ENCODE data around the gene PAPPA2. TPM values are rescaled to one million over a fixed set of nuclear protein-coding genes. Genes with fewer than 3 reads are reported as not detected.

PAPPA2 gene
- total RNA-seq, 1 experiment from 2014 or later: 0.03 TPM

- in situ Hi-C loops (cut with HindIII; ENCODE audit: low pct_unique_long_range_greater_than_20kb, low sequenced_read_pairs): no loop called here
- no TSS peak for BruUV-seq (replicated peaks)
- ChIA-PET CTCF (no interaction called here), POLR2A (no interaction called here)
- DNase-seq (ENCODE audit: low read depth, low spot score) (no peak), ATAC-seq (no peak)
- H3K36me3 ChIP-seq (ENCODE audit: control insufficient read depth, insufficient read depth, low read length): no peaks in the 10 kb centered on the region
- H3K27ac ChIP-seq (ENCODE audit: low read length): no peak overlapping the region
- no peaks in the 10 kb centered on the region for H3K9me3 ChIP-seq (ENCODE audit: control insufficient read depth, insufficient read depth, low read depth, low read length)
- no peaks in the 10 kb centered on the region for H3K4me1 ChIP-seq (ENCODE audit: control insufficient read depth, insufficient read depth, low read length)
- intact Hi-C loops (cut with micrococcal nuclease; ENCODE audit: unreplicated experiment): no loop called here
- peaks cover 3% of the 10 kb centered on the region; the same call in 1 of the 2 replicates for H3K27me3 ChIP-seq (ENCODE audit: control insufficient read depth, insufficient read depth, low read length)
- TF ChIP-seq SIN3A (IDR thresholded peaks at IDR 0.05; ENCODE audit: borderline replicate concordance, insufficient read depth, low read depth, low read length): no peak
- no peak for TF ChIP-seq TCF7L2 (IDR thresholded peaks at IDR 0.05; ENCODE audit: low read depth, low read length)
- TF ChIP-seq POLR2AphosphoS5 (IDR thresholded peaks at IDR 0.05; ENCODE audit: low read depth, low read length): no peak
- no peak for TF ChIP-seq CTCF (IDR thresholded peaks at IDR 0.05)
- TF ChIP-seq REST (IDR thresholded peaks at IDR 0.05; ENCODE audit: insufficient read depth in 1 of 2, low read depth in 2 of 2, low read length in 1 of 2): no peak
- no peak overlapping the region for H3K4me3 ChIP-seq (ENCODE audit: low read depth in 2 of 2, low read length in 2 of 2)
Measured at GRCh38 chr1:176742322-176742721, 279.3 kb downstream of the PAPPA2 start.

- no TSS peak for BruUV-seq (replicated peaks)
- Histone ChIP-seq H3K4me3 (ENCODE audit: low read depth in 2 of 2, low read length in 2 of 2) (no peak overlapping the region), H3K4me1 (ENCODE audit: control insufficient read depth, insufficient read depth, low read length) (no peaks in the 10 kb centered on the region), H3K36me3 (ENCODE audit: control insufficient read depth, insufficient read depth, low read length) (no peaks in the 10 kb centered on the region), H3K27me3 (ENCODE audit: control insufficient read depth, insufficient read depth, low read length) (peaks cover 3% of the 10 kb centered on the region; the same call in 1 of the 2 replicates), H3K9me3 (ENCODE audit: control insufficient read depth, insufficient read depth, low read depth, low read length) (no peaks in the 10 kb centered on the region), H3K27ac (ENCODE audit: low read length) (no peak overlapping the region)
- intact Hi-C loops (cut with micrococcal nuclease; ENCODE audit: unreplicated experiment) (no loop called here), in situ Hi-C loops (cut with HindIII; ENCODE audit: low pct_unique_long_range_greater_than_20kb, low sequenced_read_pairs) (no loop called here)
- ChIA-PET POLR2A (no interaction called here), CTCF (no interaction called here)
- ATAC-seq (no peak), DNase-seq (ENCODE audit: low read depth, low spot score) (no peak)
- TF ChIP-seq CTCF (IDR thresholded peaks at IDR 0.05) (no peak), REST (IDR thresholded peaks at IDR 0.05; ENCODE audit: insufficient read depth in 1 of 2, low read depth in 2 of 2, low read length in 1 of 2) (no peak), TCF7L2 (IDR thresholded peaks at IDR 0.05; ENCODE audit: low read depth, low read length) (no peak), POLR2AphosphoS5 (IDR thresholded peaks at IDR 0.05; ENCODE audit: low read depth, low read length) (no peak), SIN3A (IDR thresholded peaks at IDR 0.05; ENCODE audit: borderline replicate concordance, insufficient read depth, low read depth, low read length) (no peak)
Measured at GRCh38 chr1:176744142-176744541, 281.2 kb downstream of the PAPPA2 start.
